ENCODE measurements around the gene PYGO2.
A peak's percentile ranks its signal among the peaks of the same experiment; 100 is the strongest.

PYGO2 gene

DNA sequence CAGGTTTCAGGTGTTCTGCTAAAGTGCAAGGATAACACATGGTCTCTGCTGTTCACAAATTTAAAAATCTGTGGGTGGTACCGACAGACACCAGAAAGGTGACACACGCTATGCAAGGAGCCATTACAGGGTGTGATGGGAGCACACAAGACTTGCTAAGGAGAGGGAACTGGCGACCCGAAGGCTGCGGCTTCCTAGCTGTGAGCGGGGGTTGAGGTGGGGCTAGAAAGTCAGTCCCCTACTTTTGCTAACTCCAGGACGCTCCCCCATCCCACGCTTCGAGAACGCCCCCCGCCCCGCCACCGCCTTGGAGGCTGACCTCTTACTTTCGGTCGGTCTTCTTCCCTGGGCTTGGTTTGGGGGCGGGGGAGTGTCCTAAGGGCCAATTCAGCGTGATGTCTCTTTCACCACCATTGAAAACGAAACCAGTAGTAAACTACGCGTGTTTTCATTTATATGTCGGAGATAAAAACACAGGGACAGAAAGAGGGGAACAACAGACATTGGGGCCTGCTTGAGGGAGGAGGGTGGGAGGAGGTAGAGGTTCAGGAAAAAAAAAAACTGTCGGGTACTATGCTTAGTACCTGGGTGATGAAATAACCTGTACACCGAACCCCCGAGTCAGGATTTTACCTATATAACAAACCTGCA lies 14.0 kb upstream of the PYGO2 start:
- no peak for TF ChIP-seq ZNF274 (IDR thresholded peaks at IDR 0.05; ENCODE audit: low read depth, low read length)

DNA sequence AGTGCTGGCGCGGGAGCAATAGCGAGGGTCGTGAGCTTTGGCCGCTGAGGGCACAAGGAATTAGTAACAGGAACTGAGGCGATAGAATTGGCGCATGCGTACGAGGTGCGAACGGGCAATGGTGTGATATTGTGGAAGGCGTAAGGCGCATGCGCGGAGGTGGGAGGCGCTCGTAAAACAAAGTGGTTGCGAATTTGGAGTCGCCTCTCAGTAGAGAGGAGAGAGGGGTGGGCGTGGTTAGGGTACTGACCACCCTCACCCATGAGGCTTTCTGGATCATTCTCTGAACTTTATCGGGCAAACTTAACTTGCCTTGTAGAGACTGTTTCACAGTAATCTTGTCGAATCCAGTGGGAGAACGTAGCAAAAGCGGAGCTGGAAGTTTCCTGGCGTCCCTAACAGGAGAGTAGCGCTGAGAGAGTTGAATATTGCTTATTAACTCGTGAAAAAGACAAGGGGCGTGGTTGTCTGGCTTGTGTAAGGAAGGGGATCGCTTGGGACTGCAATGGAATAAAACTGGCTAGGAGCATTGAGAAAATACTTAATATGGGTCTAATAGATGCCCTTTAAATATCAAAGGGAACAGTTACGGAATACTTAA lies 13.3 kb upstream of the PYGO2 start:
- no peak for TF ChIP-seq ZNF274 (IDR thresholded peaks at IDR 0.05; ENCODE audit: low read depth, low read length)
- peak overlapping the region; percentile 96 for H3K4me3 ChIP-seq (ENCODE audit: low read length)

More for the DNA sequence above, 14.0 kb upstream of the PYGO2 start:
- H3K4me3 ChIP-seq (ENCODE audit: low read length): peak overlapping the region; percentile 96

GRCh38 chr1:154974102-154974807 lies 12.7 kb upstream of the PYGO2 start, which contains the start of gene CKS1B:
Gene CKS1B (plus strand): TSS chr1:154974681. CDS start chr1:154974746, 65 bp downstream.
- no peak for TF ChIP-seq ZNF274 (IDR thresholded peaks at IDR 0.05; ENCODE audit: low read depth, low read length)
- peak within 1 kb of the TSS; percentile 96 for H3K4me3 ChIP-seq (ENCODE audit: low read length)

DNA sequence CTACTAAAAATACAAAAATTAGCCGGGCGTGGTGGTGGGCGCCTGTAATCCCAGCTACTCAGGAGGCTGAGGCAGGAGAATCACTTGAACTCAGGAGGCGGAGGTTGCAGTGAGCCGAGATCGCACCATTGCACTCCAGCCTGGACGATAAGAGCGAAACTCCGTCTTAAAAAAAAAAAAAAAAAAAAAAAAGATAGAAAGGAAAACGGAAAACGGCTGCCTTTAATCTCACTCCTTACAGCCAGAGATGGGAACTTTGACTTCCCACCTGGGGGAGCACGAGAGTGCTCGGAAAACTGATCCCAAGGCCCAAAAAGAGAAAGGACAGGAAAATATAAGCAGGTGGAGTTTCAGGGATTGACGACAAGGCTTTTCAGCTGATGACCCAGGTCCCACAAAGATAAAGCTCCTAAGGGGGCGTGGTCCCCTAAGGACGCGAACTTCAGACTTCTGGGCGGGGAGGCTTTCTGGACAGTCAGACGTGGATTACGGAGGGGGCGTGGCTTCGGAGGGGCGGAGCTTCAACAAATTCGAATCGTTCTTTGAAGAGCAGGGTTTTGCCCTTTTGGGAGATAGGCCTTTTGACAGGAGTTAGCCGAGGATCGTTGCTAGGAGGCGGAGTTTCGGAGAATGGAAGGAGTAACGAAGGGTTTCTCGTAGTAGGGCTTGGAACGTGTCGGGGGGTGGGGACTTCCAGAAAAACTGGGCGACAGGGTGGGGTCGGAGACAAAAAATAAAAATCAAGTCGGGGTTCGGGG lies 11.9 kb upstream of the PYGO2 start:
- peak overlapping the region; percentile 73 for H3K4me3 ChIP-seq (ENCODE audit: low read length)
- no peak for TF ChIP-seq ZNF274 (IDR thresholded peaks at IDR 0.05; ENCODE audit: low read depth, low read length)

DNA sequence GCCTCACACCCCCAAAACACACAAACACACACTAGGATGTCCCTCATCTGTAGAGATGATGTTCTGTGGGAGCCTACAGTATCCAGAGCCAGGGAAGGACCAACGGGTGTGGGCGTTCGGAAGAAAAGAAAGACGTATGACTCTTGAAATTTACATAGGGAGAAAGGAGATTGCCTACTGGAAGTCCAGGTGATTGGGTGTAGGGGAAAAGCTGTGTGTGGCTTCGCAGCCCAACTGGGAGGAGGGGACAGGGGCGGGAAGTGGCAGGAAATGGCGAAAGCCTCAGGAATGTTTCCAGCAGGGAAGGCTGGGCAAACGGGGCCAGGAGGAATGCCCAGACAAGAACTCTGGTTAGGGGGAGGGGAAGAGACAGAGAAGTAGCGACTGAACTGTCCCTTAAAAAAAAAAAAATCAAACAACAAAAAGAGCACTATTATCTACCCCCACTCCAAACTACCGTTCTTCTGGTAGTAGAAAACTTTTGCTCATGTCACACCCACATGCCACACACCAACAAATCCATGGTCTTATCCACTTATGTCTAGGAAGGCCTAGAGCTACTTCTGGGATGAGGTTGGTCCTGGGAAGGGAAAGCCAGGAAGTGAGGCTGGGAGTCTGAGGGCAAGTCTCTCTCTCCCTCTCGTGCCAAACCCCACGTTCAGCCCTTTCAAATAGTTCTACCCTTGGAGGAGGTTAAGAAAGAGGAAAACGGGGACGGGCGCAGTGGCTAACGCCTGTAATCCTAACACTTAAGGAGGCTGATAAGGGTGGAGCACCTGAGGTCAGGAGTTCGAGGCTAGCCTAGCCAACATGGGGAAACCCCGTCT lies 11.1 kb upstream of the PYGO2 start:
- H3K4me3 ChIP-seq (ENCODE audit: low read length): peak overlapping the region; percentile 73; the same call in 1 of the 2 replicates

GRCh38 chr1:154972213-154972516 lies 10.6 kb upstream of the PYGO2 start:
- TF ChIP-seq ZNF274 (IDR thresholded peaks at IDR 0.05; ENCODE audit: low read depth, low read length): no peak
- no peak overlapping the region for H3K4me3 ChIP-seq (ENCODE audit: low read length)

More for the DNA sequence above, 11.1 kb upstream of the PYGO2 start:
- TF ChIP-seq ZNF274 (IDR thresholded peaks at IDR 0.05; ENCODE audit: low read depth, low read length): no peak

DNA sequence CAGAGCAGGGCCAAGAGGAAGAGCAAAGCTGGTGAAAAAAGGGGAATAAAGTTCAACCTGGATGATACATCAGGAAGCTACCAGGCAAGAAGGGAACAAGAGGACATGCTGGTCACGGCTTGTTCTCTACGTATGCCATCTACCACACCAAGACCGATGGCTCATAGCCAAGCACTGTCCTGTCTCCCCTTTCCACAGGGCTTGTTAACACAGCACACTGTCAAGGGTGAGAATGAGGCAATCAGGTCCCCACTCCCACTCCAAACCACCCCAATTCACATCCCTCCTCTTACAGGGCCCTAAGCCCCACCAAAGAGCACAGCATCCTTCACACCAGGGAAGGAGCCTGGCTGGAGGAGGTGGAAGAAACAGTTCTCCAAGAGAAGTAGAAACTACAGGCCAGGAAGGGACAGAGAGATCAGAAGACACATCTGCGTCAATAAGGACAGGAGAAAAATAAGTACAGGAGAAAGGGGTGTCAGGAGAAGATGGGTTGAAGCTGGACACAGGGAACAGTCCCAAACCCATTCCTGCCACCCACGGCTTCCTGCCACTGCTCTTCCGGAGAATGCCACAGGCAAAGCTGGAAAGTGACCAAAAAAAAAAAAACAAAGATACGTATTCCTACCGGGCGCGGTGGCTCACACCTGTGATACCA lies 9.9 kb upstream of the PYGO2 start:
- H3K4me3 ChIP-seq (ENCODE audit: low read length): no peak overlapping the region; the same call in 1 of the 2 replicates
- TF ChIP-seq ZNF274 (IDR thresholded peaks at IDR 0.05; ENCODE audit: low read depth, low read length): no peak

- TF ChIP-seq ZNF274 (IDR thresholded peaks at IDR 0.05; ENCODE audit: low read depth, low read length): no peak
- H3K4me3 ChIP-seq (ENCODE audit: low read length): peak within 1 kb of the TSS; percentile 24; the same call in 1 of the 2 replicates
Observed at GRCh38 chr1:154970631-154971340, 9.2 kb upstream of the PYGO2 start, which contains the start of gene SHC1. Gene SHC1 (minus strand): TSS chr1:154970747. CDS start chr1:154970526, 221 bp downstream.

- TF ChIP-seq ZNF274 (IDR thresholded peaks at IDR 0.05; ENCODE audit: low read depth, low read length): no peak
- peak overlapping the region; percentile 24; the same call in 1 of the 2 replicates for H3K4me3 ChIP-seq (ENCODE audit: low read length)
Observed at GRCh38 chr1:154969860-154970452, 8.4 kb upstream of the PYGO2 start.

DNA sequence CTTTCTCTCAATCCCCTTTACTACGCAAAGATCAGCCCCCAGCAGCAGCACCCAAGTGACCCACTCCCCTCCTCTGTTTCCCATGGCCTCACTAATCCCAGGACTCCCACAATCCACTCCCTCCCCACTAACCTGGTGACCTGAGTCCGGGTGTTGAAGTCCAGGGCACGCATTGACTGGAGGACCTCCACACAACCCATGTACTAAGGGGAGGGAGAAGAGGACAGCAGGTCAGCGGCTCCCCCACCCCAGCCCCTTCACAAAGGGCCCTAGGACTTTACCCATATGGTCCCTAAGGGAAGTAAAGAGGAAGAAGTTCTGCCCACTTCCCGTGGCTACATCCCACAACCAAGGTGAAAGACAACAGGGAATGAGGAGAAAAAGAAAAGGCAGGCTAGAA lies 7.7 kb upstream of the PYGO2 start:
- no peak overlapping the region for H3K4me3 ChIP-seq (ENCODE audit: low read length)
- TF ChIP-seq ZNF274 (IDR thresholded peaks at IDR 0.05; ENCODE audit: low read depth, low read length): no peak

DNA sequence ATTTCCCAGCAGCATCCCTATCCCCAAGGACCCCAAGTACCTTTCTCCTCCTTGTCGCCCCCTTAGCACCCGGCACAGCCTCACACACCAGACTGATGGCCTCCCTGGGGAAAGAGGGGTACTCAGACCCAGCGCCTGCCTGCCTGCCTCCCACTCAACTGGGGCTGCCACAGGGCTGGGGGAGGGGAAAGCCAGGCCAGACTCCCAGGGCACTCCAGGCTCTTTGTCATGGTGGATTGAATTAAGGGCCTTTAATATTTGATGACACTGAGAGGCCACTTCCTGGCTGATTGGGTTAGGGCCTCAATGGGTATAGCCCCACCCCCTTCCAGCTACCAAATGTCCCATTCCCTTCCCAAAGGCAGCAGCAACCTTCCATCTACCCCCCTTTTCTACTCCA lies 7.1 kb upstream of the PYGO2 start:
- no peak for TF ChIP-seq ZNF274 (IDR thresholded peaks at IDR 0.05; ENCODE audit: low read depth, low read length)
- no peak overlapping the region for H3K4me3 ChIP-seq (ENCODE audit: low read length)
